ENCODE data around the gene COA3. TPM values are rescaled to one million over a fixed set of nuclear protein-coding genes. Genes with fewer than 3 reads are reported as not detected.
A peak's percentile ranks its signal among the peaks of the same experiment; 100 is the strongest.

The COA3 gene
- total RNA-seq, 1 experiment from 2014 or later = 119 TPM

DNA sequence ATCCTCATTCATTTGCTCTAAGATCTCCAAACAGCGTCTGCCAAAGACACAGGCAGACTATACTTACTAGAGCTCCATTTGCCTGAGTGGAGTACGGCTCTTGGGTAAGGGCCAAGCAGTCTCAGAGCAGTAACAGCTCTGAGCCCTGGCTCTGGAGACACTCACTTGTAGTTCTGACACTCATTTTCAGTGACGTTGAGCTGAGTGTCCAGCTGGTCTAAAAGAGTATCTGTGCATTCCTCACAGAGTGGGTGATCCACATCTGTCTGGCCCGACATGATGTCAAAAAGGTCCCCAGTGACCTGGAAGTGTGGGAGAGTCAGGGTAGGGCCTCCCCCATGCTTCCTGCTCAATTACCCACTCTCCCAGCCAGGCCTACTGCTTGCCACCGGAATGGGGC is 19.9 kb upstream of the COA3 start:
- DNase-seq (ENCODE audit: low read depth) = no peak

DNA sequence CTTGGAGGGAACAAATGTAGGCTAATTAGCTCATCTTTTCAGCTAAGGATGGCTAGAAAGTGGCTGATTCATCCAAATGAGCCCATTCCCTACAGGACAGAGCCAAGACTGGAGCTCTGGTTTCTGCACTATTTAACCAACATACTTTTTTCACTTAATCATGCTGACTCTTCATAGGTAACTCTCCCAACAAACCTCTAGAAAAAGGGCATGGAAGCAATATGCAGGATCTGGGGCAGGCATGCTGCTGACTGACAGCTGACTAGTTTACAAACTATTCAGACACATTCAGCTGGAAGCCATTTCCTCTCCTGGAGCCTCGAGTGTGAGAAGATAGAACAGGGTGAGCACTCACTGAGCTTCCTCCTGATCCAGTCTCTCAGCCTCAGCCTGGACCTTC is 19.4 kb upstream of the COA3 start:
- DNase-seq (ENCODE audit: low read depth) = no peak

- peak; percentile 87 for DNase-seq (ENCODE audit: low read depth)
Measured at GRCh38 chr17:42814633-42815399, 16.3 kb upstream of the COA3 start.

DNA sequence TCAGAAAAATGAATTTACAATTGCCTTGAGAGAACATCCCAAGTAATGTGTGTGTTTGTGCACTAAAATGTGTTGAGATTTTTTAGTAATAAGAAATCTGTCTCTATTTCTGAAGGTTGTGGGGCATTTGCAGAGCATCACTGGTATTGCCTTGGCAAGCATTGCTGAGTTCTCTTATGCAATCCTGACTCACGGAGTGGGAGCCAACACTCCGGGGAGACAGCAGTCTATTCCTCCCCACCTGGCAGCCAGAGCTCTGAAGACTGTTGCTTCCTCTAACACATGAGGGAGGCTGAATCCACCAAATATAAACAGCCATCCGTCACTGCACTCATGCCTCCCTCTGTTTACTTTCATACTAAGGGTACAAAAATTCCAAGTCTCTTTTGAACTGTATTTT is 10.7 kb upstream of the COA3 start:
- peak; percentile 50 for DNase-seq (ENCODE audit: low read depth)

- no peak for DNase-seq (ENCODE audit: low read depth)
Measured at GRCh38 chr17:42806249-42806648, 7.7 kb upstream of the COA3 start.

DNA sequence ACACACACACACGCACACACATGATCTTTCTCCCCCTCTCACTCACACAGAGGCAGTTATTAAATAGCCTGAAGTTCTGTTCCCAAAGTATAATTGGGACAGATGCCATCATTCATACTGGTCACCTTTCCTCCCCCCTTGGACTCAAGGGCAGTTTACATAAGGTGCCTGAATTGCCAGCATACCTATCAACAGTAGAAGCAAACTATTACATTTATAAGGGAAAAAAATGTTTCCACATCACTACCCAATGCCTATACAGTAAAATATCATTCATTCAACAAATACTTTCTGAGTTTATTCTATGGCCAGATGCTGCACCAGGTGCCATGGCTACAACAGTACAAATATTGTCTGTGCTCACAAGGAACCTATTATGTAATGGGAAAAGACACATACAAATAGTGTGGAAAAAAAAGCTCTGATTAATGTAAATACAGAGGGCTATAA is 6.4 kb upstream of the COA3 start:
- DNase-seq (ENCODE audit: low read depth) = no peak

DNA sequence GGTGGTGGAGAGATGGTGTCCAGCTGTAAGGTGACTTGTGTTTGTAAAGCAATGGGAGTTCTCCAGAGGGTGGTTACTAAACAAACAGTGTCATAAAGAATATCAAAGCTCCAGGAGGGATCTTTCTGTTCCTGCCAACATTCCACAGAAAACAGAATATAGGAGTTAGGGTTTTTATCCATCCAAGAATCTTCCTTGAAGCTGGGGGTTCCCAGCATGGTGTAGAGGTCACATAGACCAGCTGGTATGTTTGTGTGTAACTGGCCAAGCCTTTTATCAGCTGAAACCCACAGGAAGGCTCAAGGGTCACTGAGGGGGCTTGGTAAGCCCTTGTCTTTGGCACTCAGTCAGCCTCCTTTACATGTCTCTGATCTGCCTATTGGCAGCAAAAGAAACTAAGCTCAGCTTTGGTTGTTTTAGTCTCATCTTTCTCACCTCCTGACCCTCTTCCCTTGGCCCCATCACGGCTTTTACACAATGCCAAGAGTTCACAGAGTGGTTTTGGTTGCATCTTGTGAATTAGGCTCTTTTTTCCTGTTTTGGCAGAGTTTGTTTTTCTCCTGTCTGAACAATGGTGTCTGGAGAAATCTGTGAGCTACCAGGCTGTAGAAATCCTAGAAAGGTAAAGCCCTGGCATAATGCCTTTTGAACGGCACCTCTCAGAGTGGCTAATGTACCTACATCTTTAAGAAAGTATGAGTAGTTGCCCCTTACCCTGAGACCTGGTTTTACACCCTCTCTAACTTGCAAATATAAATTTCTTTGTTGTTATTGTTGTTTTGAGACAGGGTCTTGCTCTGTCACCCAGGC is 4.8 kb upstream of the COA3 start:
- DNase-seq (ENCODE audit: low read depth) = no peak

DNA sequence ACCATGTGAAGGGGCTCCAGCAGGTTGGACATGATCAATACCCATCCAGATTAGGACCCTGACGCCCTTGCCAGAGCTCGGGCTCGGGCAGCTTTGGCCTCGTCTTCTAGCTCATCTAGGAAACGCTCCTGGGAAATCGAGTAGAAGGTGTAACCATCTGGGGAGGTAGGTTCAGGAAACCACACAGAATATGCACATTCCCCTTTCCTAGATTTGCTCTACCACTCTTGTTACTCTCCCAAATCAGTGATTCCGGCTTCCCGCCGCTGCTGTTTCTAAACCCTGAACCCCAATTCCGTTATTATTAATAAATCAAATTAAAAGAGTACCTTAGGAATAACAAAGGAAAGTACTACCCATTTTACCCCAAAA is 507 bp downstream of the COA3 start:
- DNase-seq (ENCODE audit: low read depth) = no peak

DNA sequence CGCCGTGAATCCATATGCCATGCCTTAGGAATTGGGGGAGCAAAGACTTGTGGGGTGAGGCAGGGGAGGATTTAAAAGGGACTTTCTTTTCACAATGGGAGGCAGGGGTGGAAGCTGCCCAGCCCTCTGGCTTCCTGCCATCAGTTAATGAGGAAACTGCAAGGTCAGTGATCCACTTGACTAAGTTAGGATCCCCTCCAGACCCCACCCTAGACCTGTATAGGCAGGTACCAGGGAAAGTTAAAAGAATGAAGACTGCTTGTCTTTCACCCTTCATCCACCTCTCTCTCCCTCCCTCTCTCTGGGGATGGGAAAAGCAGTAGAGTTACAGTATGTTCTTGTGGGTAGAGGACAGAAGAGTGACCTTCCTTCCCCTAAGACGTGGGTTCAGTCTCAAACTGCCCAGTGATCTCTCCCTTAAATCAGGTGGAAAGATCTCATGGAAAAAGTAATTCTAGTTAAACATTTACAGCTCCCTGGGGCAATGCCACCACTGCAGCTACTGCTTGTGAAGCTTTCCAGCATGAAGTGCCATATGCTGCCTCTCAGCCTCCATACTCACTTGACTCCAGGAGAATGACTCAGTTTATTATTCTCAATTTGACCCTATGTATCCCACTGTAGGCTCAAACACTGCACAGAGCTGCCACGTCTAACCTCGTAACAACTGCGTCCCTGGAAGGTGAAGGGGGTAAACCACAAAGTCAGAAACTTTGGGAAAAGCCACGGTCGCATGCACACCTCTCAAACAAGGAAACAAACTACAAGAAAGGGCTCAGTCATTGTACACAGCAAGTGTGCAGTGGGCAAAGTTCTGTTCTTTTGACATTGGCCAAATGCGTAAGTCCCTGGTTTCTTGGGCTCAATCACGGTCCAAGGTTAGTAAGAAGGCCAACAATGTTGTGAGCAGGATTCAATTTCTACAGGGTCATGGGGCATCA is 1.2 kb downstream of the COA3 start:
- DNase-seq (ENCODE audit: low read depth) = no peak

GRCh38 chr17:42796066-42796758 is 2.3 kb downstream of the COA3 start:
- DNase-seq (ENCODE audit: low read depth) = no peak

DNA sequence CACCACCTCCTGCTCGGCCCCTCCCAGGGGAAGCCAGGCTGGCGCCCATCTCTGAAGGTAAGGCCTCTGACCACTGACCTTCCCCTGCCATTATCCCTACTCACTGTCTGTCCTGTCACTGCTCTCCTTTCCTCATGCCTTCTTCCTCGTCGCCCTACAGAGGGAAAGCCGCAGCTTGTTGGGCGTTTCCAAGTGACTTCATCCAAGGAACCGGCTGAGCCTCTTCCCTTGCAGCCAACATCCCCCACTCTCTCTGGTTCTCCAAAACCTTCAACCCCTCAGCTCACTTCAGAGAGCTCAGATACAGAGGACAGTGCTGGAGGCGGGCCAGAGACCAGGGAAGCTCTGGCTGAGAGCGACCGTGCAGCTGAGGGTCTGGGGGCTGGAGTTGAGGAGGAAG is 3.0 kb downstream of the COA3 start:
- DNase-seq (ENCODE audit: low read depth) = no peak

DNA sequence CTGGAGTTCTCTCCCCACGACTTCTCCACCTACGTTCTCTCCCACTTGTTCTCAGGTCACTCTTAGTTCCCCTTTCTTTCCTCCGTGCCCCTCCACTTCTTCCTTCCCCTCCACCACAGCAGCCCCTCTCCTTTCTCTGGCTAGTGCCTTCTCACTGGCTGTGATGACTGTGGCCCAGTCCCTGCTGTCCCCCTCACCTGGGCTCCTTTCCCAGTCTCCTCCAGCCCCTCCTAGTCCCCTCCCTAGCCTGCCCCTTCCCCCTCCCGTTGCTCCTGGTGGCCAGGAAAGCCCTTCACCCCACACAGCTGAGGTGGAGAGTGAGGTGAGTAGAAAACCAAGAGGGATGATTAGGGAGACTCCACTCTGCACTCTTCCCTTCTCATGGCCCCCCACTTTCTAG is 3.4 kb downstream of the COA3 start:
- no peak for DNase-seq (ENCODE audit: low read depth)

- DNase-seq (ENCODE audit: low read depth) = no peak
Measured at GRCh38 chr17:42792545-42792944, 6.0 kb downstream of the COA3 start.

- DNase-seq (ENCODE audit: low read depth) = no peak
Measured at GRCh38 chr17:42791948-42792347, 6.6 kb downstream of the COA3 start.

- no peak for DNase-seq (ENCODE audit: low read depth)
Measured at GRCh38 chr17:42787266-42787665, 11.2 kb downstream of the COA3 start.

DNA sequence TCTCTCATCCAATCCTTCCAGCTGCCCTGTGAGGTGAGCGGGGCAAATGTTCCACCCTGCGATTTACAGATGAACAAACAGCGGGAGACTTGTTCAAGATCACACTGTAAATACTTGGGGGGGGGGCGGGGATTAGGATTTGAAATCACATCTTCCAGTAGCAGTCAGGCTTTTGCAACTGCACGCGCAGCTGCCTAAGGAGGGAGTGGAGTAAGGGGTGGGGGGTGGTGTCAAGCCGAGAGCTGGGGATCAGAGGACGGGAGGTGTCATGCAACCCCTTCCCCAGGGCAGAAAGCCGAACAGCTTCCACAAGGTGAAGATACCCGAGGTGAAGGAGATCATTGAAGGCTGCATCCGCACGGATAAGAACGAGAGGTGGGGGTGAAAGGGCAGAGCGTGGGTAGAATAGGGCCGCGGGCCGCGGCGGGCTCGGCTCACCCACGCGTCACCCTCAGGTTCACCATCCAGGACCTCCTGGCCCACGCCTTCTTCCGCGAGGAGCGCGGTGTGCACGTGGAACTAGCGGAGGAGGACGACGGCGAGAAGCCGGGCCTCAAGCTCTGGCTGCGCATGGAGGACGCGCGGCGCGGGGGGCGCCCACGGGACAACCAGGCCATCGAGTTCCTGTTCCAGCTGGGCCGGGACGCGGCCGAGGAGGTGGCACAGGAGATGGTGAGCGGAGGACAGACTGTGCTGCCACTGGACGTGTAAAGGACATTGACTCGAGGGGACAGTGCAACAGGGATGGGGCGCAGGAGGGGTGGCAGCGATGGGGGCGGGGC is 13.5 kb downstream of the COA3 start:
- DNase-seq (ENCODE audit: low read depth) = no peak

DNA sequence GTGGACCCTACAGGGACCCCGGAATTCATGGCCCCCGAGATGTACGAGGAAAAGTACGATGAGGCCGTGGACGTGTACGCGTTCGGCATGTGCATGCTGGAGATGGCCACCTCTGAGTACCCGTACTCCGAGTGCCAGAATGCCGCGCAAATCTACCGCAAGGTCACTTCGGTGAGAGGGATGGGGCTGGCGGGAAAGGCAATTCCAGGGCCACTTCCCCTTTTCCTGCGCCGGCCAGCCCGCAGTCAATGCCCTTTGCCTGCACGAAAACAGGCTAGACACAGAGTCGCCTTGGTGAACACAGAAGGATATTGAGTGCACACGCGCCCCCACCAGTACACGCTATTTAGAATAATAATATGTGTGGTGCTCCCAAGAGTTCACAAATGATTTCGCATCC is 14.1 kb downstream of the COA3 start:
- no peak for DNase-seq (ENCODE audit: low read depth)

DNA sequence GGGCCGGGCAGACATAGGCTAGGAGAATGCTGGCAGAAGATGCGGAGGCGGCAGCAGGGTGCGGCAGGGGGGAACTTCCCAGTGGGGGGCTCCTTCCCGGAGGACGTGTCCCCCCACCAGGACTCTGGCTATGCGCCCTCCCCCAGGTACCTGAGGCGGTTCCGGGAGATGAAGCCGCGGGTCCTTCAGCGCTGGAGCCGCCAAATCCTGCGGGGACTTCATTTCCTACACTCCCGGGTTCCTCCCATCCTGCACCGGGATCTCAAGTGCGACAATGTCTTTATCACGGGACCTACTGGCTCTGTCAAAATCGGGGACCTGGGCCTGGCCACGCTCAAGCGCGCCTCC is 14.7 kb downstream of the COA3 start:
- DNase-seq (ENCODE audit: low read depth) = no peak

DNA sequence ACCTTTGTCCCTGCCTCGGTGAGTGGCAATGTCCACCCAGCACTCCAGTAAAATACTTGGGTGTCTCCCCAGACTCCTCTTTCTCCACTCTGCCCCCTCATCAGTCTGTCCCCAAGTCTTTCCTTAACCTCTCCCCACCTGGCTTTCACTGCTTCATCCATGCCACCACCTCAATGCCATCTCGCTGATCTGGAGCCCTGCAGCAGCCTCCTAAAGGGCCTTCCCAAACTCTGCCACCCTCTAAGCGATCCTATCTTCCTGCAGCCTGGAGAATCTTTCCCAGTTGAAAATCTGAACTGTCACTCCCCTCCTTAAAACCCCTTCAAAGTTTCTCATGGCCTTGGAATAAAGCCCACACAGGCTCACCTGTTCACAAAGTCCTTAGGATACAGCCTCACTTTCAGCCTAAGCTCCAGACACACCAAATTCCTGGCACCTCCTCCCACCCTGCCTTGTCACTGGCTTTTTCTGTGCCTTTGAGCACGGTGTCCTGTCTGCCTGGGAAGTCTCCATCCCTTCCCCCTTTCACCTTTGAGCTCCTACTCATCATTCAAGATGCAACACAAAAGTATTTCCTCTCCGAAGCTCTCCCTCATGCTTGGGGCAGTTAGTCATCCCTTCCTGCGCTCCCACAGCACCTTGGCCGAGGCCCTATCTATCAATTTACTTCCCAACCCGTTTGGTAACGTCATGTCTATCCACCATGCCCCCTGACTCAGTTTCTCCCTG is 15.3 kb downstream of the COA3 start:
- DNase-seq (ENCODE audit: low read depth) = peak; percentile 47

All from RPMI7951 (cell line).